HG03108 (cell line): ENCODE data around the gene PDCD1LG2.
A peak's percentile ranks its signal among the peaks of the same experiment; 100 is the strongest.
"Not testable (repeated sequence)": the region's sequence is repeated elsewhere in the genome, so short reads cannot be mapped to it uniquely, and the experiment has no call there.

Experiments
- ATAC-seq: cut with Tn5 transposase; IDR thresholded peaks from one replicate; pipeline ENCODE4 v1.9.1; 2021; ENCODE audit warnings: moderate library complexity; ENCODE audit not compliant: unreplicated experiment

PDCD1LG2 gene

GRCh38 chr9:5563417-5563815 lies 53.1 kb downstream of the PDCD1LG2 start:
- ATAC-seq = no peak

DNA sequence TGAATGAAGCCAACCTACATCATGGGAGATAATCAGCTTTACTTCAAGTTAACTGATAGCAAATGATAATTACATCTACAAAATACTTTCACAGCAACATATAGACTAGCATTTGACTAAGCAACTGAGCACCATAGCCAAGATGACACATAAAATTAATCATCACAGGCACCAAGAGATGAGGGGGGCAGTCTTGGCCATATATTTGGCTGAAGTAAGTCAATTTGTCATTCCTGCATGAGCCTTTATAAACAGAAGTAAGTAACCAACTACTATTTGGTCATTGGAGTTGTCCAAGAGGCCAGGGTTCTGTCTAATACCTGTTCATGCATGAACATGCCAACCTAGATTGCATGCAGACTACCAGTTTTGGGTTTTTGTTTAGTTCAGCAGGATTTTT lies 53.6 kb downstream of the PDCD1LG2 start:
- ATAC-seq = no peak

DNA sequence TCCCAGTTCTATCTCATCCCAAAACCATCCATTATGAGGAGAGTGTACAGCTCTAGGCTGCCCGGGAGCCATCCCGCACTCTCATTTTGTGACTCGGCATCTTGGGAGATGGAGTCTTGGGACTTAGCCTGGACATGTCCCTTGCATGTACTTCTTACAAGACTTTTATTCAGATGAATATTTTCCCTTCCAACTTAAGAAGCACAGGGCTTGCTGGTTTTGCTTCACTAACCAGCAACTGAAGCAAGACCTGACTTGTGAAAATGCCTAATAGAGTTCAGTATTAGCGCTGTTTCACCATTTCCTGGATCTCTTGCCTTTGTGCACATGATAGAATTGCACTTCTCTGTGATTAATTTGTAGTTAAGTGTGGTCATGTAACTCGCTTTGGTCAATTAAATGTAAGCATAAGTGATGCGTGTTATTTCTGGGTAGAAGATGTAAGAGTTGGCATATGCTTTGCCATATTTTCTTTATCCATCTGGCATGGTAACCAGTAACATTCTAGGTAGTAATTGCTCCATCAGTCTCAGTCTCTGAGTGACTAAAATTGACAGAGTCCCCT lies 55.8 kb downstream of the PDCD1LG2 start:
- ATAC-seq = peak; percentile 79

DNA sequence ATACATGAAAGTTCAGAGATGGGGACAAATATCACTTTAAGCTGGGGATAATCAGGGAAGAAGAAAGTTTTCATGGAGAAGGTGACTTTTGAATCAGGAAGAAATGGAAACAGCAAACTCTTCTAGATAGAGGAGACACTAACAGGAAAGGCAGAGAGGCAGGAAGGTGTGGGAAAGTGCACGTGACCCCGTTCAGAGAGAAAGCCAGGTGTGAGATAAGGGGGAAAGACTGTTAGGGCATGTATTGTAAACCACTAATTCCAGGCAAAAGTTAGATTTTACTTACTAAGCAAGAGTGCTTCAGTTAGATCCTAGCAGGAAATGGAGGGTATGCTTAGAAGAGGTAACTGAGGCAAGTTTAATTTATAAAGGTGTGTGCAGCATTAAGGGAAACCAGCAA lies 58.5 kb downstream of the PDCD1LG2 start:
- ATAC-seq = no peak

DNA sequence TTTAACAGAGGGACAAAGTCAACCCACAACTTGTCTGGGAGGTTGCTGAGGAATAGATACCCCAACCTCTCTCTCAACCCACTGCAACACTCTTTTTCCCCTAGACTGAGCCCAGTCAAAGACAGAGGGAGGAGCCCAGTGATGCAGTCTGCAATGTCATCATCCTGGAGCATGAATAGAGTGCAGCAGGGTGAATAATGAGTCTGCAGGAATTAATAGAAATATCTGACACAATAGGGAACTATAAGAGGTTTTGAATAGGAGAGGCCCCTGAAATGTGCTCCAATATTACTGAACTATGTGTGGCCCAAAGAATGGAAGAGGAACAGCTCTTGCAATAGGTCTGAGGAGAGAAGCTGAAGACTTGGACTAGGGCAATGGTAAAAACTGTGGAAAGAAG lies 59.1 kb downstream of the PDCD1LG2 start:
- ATAC-seq = no peak

- no peak for ATAC-seq
Measured at GRCh38 chr9:5569891-5570290, 59.6 kb downstream of the PDCD1LG2 start.

GRCh38 chr9:5571629-5572232 lies 61.4 kb downstream of the PDCD1LG2 start:
- peak; percentile 38 for ATAC-seq

DNA sequence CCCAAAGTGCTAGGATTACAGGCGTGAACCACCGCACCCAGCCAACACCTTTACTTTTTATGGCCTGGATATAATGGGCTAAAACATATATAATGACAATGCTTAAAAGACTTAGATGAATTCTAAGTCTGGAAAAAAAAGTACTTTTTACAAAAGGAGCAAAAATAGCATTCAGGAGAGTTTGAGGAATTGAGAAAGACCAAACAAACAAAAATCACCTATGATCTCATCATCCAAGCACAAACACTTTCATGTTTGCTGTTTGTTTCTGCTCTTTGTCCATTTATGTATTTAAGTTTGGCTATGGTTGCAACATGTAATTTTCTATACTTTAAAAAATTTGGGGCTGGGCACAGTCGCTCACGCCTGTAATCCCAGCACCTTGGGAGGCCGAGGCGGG lies 63.8 kb downstream of the PDCD1LG2 start:
- ATAC-seq = no peak

DNA sequence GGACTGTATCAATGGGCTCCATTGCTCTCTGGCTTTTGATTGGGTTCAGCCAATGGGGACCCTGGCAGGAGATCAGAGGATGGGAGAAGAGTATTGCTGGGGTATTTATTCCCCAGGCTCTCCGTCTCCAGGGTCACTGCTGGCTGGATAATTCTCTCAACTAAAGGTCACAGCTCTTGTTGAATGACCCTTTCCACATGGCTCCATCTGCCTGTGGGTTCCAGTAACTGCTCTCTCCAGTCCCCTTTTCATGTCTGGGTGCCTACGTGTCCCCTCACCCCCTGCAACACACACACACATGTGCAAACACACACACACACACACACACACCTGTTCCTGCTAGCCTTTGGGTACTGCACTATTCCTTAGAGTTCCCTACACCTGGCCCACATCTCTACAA lies 64.7 kb downstream of the PDCD1LG2 start:
- ATAC-seq = no peak

- ATAC-seq = no peak
Measured at GRCh38 chr9:5577225-5577624, 66.9 kb downstream of the PDCD1LG2 start.

DNA sequence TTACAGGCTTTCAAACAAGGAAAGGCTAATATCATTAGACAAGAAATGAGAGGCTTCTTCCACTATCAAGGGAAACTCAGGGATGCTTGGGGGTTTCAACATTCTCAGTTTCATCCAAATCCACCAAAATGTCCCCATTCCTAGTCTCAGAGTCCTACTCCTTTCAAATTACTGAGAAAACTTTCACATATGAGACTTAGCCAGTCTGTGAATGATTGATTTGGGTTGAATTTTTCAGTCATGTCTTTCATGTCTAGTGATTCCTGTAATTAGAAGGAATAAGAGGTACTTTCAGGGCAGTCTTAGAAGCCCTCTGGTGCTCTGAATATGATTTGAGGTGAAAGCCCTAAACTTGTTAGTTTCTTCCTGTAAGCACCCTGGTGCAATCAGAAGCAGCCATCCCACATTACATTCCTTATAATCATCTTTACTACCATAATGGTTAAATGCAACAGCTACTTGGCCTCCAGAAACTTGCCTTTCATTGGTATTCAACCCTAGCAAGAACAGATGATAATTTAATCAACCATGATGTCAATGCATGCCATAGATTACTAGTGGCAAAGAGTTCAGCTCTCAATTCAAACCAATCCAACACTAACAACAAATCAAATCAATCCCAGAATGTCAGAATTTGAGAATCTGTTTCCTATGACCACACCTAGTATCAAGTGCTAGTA lies 67.8 kb downstream of the PDCD1LG2 start:
- no peak for ATAC-seq

- ATAC-seq = no peak
Measured at GRCh38 chr9:5578698-5579085, 68.4 kb downstream of the PDCD1LG2 start.

GRCh38 chr9:5579881-5580280 lies 69.5 kb downstream of the PDCD1LG2 start:
- ATAC-seq = no peak

DNA sequence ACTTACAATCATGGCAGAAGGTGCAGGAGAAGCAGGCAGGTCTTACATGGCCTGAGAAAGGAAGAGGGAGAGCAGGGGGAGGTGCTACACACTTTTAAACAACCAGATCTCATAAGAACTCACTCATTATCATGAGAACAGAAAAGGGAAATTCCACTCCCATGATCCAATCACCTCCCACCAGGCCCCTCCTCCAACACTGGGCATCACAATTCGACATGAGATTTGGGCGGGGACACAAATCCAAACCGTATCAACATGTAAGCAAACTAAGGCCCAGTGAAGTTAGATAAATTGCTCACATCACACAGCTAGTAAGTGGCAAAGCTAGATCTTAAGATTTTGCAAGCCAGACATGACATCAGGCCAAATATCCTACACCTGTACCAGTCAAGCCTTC lies 70.3 kb downstream of the PDCD1LG2 start:
- ATAC-seq = no peak

- not testable (repeated sequence) for ATAC-seq
Measured at GRCh38 chr9:5581706-5582105, 71.4 kb downstream of the PDCD1LG2 start.

GRCh38 chr9:5582835-5583195 lies 72.5 kb downstream of the PDCD1LG2 start:
- peak; percentile 43 for ATAC-seq

- peak; percentile 26 for ATAC-seq
Measured at GRCh38 chr9:5586391-5586802, 76.1 kb downstream of the PDCD1LG2 start.

DNA sequence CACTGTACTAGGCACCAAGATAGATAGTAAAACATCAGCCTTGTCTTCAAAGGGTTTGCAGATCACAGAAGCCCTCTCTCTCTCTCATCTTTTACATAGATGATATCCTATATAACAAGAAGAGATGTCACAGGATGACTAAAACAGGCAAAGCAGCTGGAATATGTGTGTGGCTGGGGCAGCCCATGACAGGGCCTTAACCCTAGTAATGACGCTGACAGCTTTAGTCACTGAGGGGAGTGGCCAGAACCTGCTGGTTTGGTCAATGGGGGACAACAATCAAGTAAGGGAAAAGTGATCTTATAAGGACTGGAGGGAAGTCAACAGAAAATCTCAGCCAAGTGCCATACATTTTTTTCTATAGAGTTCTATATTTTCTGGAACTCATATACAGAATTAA lies 76.7 kb downstream of the PDCD1LG2 start:
- no peak for ATAC-seq

DNA sequence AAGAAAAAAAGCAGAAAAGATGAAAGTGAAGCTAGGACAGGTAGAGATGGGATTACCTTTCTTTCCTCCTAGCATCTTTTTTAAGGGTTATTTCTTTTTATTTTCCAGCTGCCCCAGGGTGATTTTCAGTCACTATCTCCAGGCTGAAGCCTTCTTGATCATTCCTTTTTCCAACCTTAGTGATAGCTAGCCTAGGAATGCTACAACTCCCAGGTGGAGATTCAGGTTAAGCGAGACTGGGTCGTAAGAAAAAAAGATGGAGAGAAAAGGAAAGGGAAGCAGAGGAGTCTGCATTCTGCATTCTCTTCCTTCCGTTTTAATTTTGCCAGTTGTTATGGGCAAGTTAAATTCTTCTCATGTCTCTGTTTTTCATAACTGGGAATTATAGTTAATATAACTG lies 81.9 kb downstream of the PDCD1LG2 start:
- ATAC-seq = no peak

DNA sequence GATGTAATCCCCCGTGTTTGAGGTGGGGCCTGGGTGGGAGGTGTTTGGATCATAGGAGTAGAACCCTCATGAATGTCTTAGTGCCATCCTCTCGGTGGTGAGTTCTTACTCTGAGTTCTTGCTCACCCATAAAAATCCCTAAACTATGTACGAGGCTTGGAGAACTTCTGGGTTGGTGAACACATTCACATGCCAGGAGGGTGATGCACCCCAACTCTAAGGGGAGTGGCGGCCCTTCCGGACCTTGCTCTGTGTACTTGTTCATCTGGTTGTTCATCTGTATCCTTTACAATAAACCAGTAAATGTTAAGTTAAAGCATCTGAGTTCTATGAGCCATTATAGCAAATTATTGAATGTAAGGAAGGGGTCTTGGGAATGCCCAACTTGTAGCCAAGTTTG lies 82.6 kb downstream of the PDCD1LG2 start:
- ATAC-seq = no peak

GRCh38 chr9:5593904-5594303 lies 83.6 kb downstream of the PDCD1LG2 start:
- ATAC-seq = peak; percentile 48

DNA sequence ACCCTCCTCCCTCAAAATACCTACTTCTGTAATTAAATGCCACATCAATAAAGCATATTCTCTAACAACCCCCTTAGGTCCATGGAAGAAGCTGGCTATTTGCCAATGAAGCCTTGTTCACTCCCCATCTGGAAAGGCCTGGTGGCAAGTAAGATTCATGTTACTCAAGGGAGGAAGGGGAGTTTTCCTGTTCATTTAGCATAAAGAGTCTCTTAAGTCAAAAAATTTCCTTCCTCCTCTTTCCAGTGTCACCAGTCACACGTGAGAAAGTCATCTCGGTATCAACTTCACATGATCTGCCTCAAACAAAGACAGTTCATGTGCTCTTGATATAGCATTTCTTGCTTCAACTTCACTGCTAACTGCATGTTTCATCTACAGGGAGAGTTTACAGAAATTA lies 85.8 kb downstream of the PDCD1LG2 start:
- no peak for ATAC-seq
